Forelimb muscle (tissue), 1 donor: Measurements from ENCODE around the gene SEPTIN10. TPM values are rescaled to one million over a fixed set of nuclear protein-coding genes. Genes with fewer than 3 reads are reported as not detected.
"Not testable (repeated sequence)": the region's sequence is repeated elsewhere in the genome, so short reads cannot be mapped to it uniquely, and the experiment has no call there.

Experiments used
- DNase-seq: peaks from one replicate; pipeline ENCODE4 v3.0.0-alpha.2; 2013; ENCODE audit warnings: low read depth
- polyA plus RNA-seq: library from polyadenylated mRNA; unstranded; fragments of 120-200 nt; gene quantifications from one replicate; pipeline ENCODE4 v1.2.1, GENCODE V29; 2013; ENCODE audit not compliant: insufficient read length

The SEPTIN10 gene
- polyA plus RNA-seq, 1 donor: 75.9 TPM

DNA sequence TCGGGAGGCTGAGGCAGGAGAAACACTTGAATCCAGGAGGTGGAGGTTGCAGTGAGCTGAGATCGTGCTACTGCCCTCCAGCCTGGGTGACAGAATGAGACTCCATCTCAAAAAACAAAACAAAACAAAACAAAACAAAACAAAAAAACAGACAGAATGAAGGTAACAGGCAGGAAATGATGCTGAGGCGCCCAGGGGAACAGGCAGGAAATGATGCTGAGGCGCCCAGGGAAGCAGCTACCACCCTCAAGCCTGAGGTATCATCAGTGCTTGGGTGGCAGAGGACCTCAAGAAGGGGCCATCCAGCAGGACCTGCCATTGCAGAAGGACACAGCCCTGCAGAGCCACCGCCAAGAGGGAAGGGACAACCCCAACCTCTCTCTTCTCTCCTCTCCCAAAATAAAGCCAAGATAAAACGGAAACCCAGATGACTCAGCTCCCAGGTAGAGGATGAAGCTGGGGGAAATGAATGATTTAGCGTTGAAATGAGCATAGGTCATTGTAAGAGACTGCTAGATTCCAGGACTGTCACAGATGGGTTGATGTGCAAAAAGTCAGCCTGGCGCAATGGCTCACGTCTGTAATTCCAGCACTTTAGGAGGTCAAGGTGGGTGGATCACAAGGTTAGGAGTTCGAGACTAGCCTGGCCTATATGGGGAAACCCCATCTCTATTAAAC is 19.7 kb upstream of the SEPTIN10 start:
- no peak for DNase-seq

DNA sequence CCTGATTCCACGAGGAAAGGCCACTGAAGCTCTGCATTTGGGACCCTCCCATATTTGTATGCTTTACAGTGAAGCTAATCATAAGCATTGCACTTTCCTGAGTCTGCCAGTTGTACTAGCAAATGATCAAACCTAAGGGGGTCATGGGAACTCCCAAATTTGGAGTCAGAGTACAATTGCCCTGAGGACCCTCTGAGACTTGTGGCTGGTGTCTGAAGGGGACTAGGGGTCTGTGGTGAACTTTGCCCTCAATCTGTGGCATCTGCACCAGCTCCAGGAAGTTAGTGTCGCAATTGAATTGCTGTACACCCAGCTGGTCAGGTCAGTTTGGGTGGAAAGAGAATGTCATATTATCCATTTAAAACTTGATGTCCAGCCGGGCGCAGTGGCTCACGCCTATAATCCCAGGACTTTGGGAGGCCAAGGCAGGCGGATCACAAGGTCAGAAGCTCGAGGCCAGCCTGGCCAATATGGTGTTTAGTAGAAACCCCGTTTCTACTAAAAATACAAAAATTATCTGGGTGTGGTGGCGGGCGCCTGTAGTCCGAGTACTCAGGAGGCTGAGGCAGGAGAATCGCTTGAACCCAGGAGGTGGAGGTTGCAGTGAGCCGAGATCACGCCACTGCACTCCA is 18.5 kb upstream of the SEPTIN10 start:
- no peak for DNase-seq

DNA sequence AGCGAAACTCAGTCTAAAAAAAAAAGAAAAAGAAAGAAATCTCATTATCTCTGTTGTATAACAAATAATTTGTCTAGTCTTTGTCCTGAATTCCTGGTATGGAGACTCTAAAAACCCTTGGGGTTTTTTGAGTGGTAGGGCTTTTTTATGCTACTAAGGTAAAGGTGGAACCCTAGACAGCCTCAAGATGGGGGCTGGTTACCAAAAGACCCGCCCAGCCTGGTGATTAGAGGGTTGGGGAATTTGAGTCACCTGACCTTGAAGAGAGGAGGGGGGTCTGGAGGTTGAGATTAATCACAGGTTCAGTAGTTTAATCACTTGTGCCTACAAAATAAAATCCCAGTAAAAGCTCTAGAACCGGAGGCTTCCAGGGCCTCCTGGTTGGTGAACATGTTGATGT is 18.0 kb upstream of the SEPTIN10 start:
- DNase-seq: no peak

DNA sequence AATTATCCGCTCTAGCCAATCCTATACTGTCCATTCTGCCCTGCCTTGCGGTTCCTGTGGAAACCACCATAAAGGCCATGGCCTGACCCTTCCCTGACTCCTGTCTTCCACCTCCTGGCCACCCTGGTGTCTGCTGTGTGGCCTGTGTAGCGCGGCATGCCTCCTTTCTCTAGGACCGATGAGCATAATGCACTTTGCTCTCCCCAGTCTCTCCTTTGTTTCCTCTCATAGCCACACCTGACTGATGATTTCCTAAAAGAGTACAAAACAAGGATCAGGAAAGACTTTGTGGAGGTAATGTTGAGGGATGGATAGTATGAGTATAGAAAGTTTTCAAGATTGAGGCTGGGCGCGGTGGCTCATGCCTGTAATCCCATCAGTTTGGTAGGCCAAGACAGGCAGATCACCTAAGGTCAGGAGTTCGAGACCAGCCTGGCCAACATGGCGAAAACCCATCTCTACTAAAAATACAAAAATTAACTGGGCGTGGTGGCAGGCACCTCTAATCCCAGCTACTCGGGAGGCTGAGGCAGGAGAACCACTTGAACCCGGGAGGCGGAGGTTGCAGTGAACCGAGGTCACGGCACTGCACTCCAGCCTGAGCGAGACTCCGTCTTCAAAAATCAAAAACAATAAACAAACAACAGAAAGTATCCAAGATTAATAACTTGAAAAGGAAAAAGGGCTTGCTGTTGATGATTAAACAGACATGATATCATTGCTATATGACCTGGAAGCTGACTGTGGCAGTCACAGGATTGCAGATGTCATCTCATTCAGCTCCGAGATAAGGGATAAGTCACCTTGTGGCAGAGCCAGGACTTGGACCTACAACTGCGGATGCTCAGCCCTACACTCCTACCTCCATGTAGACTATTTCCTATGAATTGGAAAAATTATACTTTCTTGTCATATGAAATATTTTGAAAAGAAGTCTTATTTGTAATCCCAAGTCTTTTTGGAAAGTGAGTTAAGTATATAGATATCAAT is 17.0 kb upstream of the SEPTIN10 start:
- no peak for DNase-seq

DNA sequence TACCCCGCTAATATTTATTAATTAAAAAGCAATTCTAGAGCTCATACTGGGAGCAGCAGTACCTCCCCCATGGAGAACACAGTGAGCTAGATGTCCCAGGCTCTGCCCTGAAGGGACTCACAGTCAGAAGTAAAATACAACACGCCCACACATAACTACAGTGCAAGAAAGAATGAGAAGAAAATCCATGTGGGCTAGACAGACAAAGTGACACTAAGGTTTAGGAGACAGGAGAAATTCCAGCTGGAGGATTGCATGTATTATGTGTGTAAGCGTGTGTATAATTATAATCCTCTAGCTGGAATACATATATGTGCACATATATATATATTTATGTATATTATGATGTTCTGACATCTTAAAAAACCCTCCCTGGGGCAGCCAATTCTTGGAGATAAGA is 16.1 kb upstream of the SEPTIN10 start:
- DNase-seq: no peak

DNA sequence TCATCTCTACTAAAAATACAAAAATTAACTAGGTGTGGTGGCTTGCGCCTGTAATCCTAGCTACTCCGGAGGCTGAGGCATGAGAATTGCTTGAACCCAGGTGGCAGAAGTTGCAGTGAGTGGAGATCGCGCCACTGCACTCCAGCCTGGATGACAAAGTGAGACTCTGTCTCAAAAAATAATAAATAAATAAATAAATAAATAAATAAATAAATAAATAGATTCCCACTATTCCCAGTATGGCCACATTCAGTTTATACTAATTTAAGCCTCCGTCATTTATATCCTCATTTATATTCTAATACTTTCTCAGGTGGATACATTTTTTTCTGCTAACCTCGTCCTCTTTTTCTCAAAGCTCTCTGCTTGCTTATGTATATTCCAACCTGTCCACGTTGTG is 14.6 kb upstream of the SEPTIN10 start:
- not testable (repeated sequence) for DNase-seq

DNA sequence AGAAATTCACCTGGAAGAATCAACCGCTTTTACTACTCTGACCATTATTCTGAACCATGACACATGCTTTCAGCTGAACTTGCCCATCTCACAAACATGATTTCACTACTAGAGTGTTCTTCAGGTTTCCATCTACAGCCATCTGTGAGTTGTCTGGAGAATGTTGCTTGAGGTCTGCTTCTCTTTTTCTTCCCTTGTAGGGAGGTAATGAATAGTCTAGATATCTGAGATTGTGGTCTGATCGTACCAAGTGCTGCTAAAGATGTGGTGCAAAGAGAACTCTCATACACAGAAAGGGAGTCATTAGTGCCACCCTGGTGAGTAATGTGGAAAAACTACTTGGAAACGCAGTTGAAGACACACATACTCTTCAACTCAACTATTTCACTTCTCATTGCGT is 10.6 kb upstream of the SEPTIN10 start:
- no peak for DNase-seq

DNA sequence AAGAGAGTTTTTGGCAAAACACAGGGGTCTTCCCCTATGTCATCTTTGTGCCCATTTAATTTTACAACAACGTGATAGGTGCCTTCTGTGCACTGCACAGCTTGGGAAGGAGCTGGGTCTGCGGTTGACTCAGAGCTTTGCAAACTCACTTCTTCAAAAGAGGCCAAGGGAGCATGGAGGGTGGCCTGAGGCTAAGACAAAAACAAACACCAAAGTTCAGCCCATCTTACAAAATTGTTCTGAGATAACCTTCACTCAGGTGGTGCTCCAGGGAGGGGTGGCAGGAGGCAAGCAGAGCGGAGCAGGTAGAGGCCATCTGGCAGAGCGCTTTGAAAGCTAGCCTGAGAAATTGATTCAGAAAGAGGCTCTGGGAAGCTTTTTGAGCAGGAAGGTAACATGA is 10.2 kb upstream of the SEPTIN10 start:
- DNase-seq: no peak

DNA sequence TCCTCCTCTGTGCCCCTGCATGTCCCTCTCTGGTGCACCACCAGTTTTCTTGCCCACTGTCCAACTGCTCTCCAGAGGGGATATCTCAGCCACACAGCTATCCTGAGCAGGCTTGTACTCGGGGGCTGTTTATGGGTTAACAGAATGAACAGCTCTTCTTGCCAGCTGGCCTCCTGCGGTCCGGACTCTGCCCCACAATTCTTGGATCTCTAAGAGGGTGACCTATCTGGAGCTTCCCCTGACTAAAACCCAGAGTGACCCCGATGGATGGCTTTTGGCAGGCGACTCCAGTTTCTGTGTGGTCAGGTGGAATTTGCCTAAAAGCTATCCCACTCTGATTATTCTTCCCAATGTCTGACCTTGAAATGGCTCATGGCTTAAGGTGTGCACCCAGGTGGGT is 9.5 kb upstream of the SEPTIN10 start:
- DNase-seq: no peak

DNA sequence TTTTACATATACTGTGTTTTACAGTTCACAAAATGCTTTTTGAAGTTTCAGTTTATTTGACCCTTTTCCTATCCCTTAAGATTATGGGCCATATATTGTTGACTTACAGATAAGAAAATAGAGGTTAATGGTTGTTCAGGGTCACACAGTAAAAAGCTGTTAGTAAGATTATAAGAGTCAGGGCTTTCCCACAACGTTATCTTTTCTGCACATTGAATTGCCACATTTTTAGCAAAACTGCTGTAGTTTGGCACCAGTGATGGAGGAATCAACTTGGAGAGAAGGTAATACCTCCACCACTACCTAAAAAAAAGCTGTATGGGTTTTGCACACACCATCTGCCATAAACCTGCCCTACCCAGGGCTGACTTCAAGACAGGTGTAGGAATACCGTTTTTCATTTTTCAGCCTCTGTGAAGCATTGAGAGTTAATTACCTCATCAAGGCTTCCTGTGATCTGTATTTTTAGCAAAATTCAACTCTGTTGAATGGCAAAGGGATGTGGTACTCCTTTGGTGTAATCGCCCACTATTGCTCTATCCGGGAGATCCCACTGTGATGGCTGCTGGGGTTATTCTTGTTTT is 5.4 kb upstream of the SEPTIN10 start:
- DNase-seq: no peak

DNA sequence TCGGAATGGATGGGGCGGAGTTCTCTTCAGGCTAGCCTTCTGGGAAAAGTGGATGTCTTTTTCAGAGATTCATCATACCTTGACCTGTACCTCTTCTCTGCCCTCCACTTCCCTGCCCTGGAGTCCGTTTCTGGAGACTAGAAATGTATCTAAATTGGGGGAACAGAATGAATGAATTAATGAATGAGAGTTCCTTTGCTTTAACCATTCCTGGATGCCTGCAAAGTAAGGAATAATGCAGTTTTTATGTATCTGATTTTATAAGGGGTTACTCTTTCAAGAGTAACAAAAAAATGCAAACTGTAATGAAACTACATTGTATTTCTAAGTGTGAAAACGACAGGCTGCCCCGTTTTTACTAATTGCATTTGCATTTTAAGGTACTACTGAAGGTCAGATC is 2.4 kb upstream of the SEPTIN10 start:
- no peak for DNase-seq

DNA sequence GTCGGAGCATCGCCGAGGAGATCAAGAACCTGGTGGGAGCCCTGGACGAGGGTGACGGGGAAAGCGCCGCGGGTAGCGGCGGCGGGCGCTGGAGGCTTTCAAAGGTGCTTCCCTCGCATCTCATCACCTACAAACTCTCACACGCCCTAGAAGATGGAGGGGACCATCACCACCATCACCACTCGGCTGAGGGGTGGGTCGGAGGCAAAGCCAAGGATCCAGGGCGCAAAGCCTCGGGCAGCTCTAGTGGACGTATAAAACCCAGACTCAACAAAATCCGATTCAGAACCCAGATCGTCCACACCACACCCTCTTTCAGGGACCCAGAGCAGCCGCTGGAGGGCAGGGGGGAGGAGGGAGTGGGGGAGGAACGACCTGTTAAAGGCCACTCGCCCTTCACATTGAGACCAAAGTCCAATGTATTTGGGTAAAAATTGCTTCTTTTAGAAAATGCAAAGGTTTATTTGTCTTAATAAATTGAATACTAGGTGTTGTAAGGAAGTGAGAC is 1.9 kb upstream of the SEPTIN10 start:
- no peak for DNase-seq

DNA sequence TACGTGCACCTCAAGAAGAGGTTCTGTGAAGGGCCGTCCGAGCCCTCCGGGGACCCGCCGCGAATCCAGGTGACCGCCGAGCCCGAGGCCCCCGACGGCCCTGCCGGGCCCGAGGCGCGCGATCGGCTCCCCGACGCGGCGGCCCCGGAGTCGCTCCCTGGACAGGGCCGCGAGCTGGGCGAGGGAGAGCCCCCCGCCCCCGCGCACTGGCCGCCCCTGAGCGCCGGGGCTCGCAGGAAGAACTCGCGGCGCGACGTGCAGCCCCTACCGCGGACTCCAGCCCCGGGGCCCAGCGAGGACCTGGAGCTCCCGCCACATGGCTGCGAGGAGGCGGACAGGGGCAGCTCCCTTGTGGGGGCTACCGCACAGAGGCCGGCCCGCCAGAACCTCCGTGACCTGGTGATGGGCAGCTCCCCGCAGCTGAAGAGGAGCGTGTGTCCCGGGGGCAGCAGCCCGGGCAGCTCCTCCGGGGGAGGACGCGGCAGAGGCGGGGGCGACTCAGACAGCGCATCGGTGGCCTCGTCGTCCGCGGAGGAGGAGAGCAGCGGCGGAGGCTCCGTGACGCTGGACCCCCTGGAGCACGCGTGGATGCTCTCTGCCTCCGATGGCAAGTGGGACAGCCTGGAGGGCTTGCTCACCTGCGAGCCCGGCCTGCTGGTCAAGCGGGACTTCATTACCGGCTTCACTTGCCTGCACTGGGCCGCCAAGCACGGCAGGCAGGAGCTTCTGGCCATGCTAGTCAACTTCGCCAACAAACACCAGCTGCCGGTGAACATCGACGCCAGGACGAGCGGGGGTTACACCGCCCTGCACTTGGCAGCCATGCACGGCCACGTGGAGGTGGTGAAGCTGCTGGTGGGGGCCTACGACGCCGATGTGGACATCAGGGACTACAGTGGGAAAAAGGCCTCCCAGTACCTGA is 1.2 kb upstream of the SEPTIN10 start:
- no peak for DNase-seq

DNA sequence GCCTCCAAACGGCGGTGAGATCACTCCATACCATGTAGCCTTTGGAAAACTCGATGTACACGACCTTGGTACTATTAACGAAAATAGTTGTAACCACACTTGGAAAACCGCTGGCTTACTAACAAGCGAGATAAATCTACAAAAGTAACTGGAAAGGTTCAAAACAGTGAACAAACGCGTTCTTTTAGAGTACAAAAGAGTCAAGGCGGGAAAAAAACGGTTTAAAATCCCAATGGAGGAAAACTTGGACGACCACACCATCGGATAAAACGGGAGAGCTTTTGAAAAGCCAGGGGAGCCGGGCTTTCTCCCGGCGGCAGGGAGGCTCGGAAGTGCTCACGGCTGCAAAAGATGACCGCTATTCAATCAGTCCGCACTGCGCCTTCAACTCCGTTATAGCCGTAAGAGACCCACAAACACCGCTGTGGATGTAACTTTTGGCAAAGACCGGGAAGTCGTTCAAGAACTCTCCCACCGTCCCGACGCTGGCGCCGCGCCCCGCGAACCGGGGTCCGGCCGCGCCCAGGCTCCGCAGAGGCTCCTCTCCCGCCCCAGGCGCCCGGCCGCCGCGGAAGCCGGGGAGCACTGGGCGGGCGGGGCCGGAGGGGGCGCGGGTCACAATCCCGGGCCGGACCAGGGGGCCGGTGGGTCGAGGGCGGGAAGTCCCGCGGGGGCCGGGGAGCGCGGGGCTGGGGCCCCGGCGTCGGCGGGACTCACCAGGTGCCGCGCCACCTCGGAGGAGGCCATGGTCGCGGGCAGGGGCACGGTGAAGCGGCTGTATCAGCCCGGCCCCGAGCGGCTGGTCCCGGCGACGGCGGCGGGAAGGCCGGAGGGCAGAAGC is 465 bp downstream of the SEPTIN10 start:
- no peak for DNase-seq

DNA sequence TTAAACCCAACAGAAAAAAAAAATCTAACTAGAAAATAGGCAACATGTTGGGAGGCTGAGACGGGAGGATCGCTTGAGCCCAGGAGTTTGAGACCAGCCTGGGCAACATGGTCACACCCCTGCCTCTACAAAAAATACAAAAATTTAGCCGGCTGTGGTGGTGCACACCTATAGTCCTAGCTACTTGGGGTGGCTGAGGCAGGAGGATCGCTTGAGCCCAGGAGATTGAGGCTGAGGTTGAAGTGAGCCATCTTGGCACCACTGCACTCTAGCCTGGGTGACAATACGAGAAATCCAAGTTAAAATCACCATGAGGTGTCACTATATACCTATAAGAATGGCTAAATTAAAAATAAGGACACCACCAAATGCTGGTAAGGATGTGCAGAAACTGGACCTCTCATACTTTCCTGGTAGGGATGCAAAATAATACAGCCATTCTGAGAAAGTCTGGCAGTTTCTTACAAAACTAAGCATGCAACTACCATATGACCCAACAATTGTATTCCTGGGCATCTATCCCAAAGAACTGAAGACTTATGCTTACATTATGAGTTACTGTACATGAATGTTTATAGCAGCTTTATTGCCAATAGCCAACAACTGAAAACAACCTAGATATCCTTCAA is 2.2 kb downstream of the SEPTIN10 start:
- DNase-seq: no peak

DNA sequence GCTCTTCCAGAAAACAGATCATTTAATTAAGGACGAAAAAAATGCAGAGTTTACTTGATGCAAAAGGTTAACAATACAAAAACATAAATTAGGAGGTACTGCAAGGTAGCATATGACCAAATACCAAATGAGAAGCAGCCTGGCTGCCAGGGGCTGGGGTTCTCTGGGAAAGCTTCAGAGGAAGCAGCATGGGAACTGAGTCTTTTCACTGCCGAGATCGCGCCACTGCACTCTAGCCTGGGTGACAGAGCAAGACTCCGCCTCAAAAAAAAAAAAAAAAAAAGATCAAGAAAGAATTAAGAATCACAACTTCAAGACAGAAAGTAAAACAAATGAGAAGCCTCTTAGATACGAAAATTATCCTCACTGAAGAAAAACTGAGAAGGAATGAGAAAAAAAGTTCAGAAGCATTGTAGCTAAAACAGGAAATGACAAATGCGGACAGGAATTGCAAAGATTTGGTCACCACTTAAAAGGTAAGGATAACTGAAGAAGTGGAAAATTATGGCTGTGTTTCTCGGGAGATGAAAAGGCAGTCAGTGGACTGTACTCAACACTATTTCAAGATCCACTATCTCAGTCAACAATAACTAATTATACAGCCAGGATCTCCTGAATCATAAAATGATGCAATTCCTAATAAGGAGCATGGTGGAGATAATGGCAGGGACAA is 4.3 kb downstream of the SEPTIN10 start:
- DNase-seq: no peak

DNA sequence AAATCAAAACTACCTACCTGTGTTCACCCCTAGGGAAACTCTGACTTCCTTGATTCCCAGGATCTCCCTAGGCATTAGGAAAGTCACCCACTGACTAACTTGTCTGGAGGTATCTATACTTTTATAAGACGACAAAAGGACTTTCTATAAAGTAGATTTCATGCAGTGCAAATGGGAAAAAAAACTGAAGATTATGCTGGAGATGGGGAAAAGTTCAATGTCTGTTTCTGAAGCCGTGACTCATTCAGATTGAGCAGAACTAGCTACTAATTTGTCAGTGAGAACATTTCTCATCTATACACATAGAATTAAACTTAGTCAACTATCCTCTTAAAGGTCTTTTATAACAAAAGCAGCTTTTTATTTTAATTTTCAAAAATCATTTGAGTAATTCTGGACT is 6.0 kb downstream of the SEPTIN10 start:
- DNase-seq: no peak

DNA sequence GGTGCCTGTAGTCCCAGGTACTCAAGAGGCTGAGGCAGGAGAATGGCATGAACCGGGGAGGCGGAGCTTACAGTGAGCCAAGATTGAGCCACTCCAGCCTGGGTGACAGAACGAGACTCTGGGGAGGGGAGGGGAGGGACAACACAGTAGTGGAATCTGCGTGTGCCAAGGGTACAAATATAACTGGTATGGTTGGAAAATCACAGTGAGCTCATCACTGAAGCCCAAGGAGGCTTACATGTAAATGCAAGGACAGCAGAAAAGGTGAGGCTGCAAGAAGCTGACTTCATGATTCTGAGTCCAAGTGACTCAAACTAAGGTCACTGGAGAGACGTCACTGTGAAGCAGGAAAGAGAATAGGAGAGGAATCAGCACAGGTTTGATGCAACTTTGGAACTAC is 9.2 kb downstream of the SEPTIN10 start:
- DNase-seq: no peak

DNA sequence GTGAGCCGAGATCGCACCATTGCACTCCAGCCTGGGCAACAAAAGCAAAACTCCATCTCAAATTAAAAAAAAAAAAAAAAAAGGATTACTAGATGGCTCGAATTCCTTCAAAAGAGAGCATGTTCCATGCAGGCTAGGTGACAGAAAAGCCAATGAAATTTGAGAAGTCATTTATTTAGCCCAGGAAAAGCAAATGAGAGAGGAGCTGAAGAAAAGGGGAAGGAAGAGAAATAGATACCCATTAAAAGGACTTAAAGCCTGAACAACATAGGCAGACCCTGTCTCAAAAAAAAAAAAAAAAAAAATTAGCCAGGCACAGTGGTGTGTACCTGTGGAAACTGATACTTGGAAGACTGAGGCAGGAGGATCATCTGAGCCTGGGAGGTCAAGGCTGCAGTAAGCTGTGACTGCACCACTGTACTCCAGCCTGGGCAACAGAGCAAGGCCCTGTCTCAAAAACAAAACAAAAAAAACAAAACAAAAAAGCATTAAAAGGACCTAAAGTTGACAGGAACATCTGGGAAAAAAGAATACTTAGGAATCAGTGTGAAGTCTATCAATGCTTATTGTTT is 11.1 kb downstream of the SEPTIN10 start:
- no peak for DNase-seq
